ENCODE data around the gene AVL9.

- no peak for TF ChIP-seq CTCF (IDR thresholded peaks at IDR 0.05; ENCODE audit: low read length)
- TF ChIP-seq EZH2 (IDR thresholded peaks at IDR 0.05; ENCODE audit: borderline replicate concordance, low read length): no peak
Observed at GRCh38 chr7:32532716-32533115, 37.4 kb downstream of the AVL9 start.
